MM.1S (cell line): ENCODE results near the gene SETX.

Experiments
- DNase-seq: peaks from one replicate; pipeline ENCODE4 v3.0.0-alpha.2; 2015
- H2AFZ ChIP-seq: fragments of 300-600 bp; sonication (generic); 2 replicates; pipeline ENCODE4 v1.6.0; 2016; ENCODE audit warnings: antibody characterized with exemption, low read length
- H3F3A ChIP-seq: fragments of 300-600 bp; sonication (generic); 2 replicates; pipeline ENCODE4 v1.6.1; 2016; ENCODE audit warnings: mild to moderate bottlenecking, antibody characterized with exemption, low read length, moderate library complexity, mixed read lengths; ENCODE audit not compliant: insufficient read depth
- H3K27ac ChIP-seq: fragments of 300-600 bp; sonication (generic); 2 replicates; pipeline ENCODE4 v1.5.1; 2016; ENCODE audit warnings: mild to moderate bottlenecking, low read length
- H3K27me3 ChIP-seq: fragments of 300-600 bp; sonication (generic); replicated peaks from 2 replicates; pipeline ENCODE4 v1.6.0; 2016; ENCODE audit warnings: low read length; ENCODE audit not compliant: insufficient read depth
- H3K36me3 ChIP-seq: fragments of 300-600 bp; sonication (generic); replicated peaks from 2 replicates; pipeline ENCODE4 v1.6.1; 2016; ENCODE audit warnings: mild to moderate bottlenecking, low read length, mixed read lengths; ENCODE audit not compliant: insufficient read depth
- H3K4me1 ChIP-seq: fragments of 300-600 bp; sonication (generic); 2 replicates; pipeline ENCODE4 v1.6.1; 2016; ENCODE audit warnings: low read length, mixed read lengths
- H3K4me2 ChIP-seq: fragments of 300-600 bp; sonication (generic); 2 replicates; pipeline ENCODE4 v1.6.0; 2016; ENCODE audit warnings: low read depth, low read length
- H3K4me3 ChIP-seq: fragments of 300-600 bp; sonication (generic); 2 replicates; pipeline ENCODE4 v1.5.1; 2016; ENCODE audit warnings: low read length, mixed read lengths
- H3K79me2 ChIP-seq: fragments of 300-600 bp; sonication (generic); 2 replicates; pipeline ENCODE4 v1.6.1; 2016; ENCODE audit warnings: mixed run types, low read length, mixed read lengths
- H3K9ac ChIP-seq: fragments of 300-600 bp; sonication (generic); 2 replicates; pipeline ENCODE4 v1.6.1; 2016; ENCODE audit warnings: low read length, mixed read lengths
- H3K9me2 ChIP-seq: fragments of 300-600 bp; sonication (generic); replicated peaks from 2 replicates; pipeline ENCODE4 v1.6.1; 2016; ENCODE audit warnings: mild to moderate bottlenecking, low read length, mixed read lengths; ENCODE audit not compliant: insufficient read depth
- H3K9me3 ChIP-seq: fragments of 300-600 bp; sonication (generic); replicated peaks from 2 replicates; pipeline ENCODE4 v1.6.1; 2016; ENCODE audit warnings: mild to moderate bottlenecking, low read length, mixed read lengths; ENCODE audit not compliant: insufficient read depth
- H4K20me1 ChIP-seq: fragments of 300-600 bp; sonication (generic); 2 replicates; pipeline ENCODE4 v1.6.1; 2016; ENCODE audit warnings: mild to moderate bottlenecking, low read length, moderate library complexity, mixed read lengths; ENCODE audit not compliant: insufficient read depth
- EZH2 ChIP-seq: fragments of 300-600 bp; sonication (generic); optimal IDR thresholded peaks from 2 replicates; pipeline ENCODE3; 2017; ENCODE audit warnings: low read depth, mild to moderate bottlenecking, antibody characterized with exemption, low read length, mixed read lengths
- EZH2phosphoT487 ChIP-seq: fragments of 300-600 bp; sonication (generic); IDR thresholded peaks from 2 replicates; pipeline ENCODE4 v1.6.1; 2018; ENCODE audit warnings: antibody characterized with exemption, low read length
- TF ChIP-seq, protein P1 (sequence below): fragments of 300-600 bp; sonication (generic); IDR thresholded peaks from 2 replicates; pipeline ENCODE4 v1.5.1; 2016; ENCODE audit warnings: antibody characterized with exemption, low read length, mixed read lengths

Gene SETX

DNA sequence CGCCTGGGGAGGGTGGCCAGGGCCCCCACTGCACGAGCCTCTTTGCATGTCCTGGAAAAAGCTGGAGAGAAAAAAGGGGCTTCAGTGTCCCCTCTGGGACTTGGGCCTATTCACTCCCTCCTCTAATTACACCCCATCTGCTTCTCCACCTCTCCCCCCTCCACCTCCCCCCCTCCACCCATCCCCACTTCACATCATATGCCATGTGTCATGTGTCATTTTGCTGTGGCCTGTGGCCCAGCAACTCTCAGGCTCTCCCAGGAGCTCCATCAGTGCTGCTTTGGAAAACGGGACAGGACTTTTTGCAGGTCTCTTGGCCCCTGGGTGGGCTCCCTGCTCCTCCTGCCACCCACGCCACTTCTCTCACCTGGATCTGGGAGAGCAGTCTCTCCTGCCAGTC lies 124.2 kb downstream of the SETX start:
- H3K27me3 ChIP-seq, result peaks cover 98% of the 10 kb centered on the region
- no peaks in the 10 kb centered on the region for H3K36me3 ChIP-seq
- no peak for DNase-seq
- H3K4me3 ChIP-seq, result no peak overlapping the region
- H3K9ac ChIP-seq, result no peak overlapping the region
- TF ChIP-seq, protein P1, sequence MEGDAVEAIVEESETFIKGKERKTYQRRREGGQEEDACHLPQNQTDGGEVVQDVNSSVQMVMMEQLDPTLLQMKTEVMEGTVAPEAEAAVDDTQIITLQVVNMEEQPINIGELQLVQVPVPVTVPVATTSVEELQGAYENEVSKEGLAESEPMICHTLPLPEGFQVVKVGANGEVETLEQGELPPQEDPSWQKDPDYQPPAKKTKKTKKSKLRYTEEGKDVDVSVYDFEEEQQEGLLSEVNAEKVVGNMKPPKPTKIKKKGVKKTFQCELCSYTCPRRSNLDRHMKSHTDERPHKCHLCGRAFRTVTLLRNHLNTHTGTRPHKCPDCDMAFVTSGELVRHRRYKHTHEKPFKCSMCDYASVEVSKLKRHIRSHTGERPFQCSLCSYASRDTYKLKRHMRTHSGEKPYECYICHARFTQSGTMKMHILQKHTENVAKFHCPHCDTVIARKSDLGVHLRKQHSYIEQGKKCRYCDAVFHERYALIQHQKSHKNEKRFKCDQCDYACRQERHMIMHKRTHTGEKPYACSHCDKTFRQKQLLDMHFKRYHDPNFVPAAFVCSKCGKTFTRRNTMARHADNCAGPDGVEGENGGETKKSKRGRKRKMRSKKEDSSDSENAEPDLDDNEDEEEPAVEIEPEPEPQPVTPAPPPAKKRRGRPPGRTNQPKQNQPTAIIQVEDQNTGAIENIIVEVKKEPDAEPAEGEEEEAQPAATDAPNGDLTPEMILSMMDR, result no peak
- H3K4me1 ChIP-seq, result no peaks in the 10 kb centered on the region
- no peak overlapping the region for H3K27ac ChIP-seq
- no peak overlapping the region for H2AFZ ChIP-seq
- H3K4me2 ChIP-seq, result no peak overlapping the region
- H3K9me2 ChIP-seq, result no peaks in the 10 kb centered on the region
- no peaks in the 10 kb centered on the region for H4K20me1 ChIP-seq
- no peaks in the 10 kb centered on the region for H3K9me3 ChIP-seq
- H3K79me2 ChIP-seq, result no peaks in the 10 kb centered on the region
- no peaks in the 10 kb centered on the region for H3F3A ChIP-seq

DNA sequence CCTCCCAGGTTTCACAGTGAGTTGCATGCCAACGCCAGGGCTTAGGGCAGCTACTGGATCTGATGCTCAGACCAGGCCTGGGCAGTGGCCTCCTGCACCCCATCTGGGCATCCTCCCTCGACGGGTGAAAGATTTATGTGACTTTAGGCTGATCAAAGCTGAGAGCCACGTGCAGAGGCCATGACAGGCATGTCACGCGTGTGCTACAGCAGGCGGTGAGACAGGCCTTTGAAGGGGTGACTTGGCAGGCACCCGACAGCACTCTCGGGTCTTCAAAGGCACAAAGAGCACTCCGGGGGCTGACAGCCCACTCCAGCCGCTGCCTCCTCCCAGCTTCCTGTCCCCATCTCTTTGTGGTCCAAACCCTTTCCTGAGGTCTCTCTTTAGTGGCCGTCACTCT lies 126.7 kb downstream of the SETX start:
- no peaks in the 10 kb centered on the region for H3F3A ChIP-seq
- no peaks in the 10 kb centered on the region for H4K20me1 ChIP-seq
- H3K4me2 ChIP-seq, result no peak overlapping the region
- no peak overlapping the region for H3K4me3 ChIP-seq
- H2AFZ ChIP-seq, result no peak overlapping the region
- no peaks in the 10 kb centered on the region for H3K79me2 ChIP-seq
- H3K9me3 ChIP-seq, result no peaks in the 10 kb centered on the region
- DNase-seq, result no peak
- no peak overlapping the region for H3K9ac ChIP-seq
- no peaks in the 10 kb centered on the region for H3K36me3 ChIP-seq
- H3K27me3 ChIP-seq, result peaks cover 97% of the 10 kb centered on the region
- TF ChIP-seq, protein P1, result no peak
- TF ChIP-seq EZH2phosphoT487, result no peak
- TF ChIP-seq EZH2, result no peak
- H3K27ac ChIP-seq, result no peak overlapping the region
- H3K4me1 ChIP-seq, result no peaks in the 10 kb centered on the region
- H3K9me2 ChIP-seq, result no peaks in the 10 kb centered on the region

DNA sequence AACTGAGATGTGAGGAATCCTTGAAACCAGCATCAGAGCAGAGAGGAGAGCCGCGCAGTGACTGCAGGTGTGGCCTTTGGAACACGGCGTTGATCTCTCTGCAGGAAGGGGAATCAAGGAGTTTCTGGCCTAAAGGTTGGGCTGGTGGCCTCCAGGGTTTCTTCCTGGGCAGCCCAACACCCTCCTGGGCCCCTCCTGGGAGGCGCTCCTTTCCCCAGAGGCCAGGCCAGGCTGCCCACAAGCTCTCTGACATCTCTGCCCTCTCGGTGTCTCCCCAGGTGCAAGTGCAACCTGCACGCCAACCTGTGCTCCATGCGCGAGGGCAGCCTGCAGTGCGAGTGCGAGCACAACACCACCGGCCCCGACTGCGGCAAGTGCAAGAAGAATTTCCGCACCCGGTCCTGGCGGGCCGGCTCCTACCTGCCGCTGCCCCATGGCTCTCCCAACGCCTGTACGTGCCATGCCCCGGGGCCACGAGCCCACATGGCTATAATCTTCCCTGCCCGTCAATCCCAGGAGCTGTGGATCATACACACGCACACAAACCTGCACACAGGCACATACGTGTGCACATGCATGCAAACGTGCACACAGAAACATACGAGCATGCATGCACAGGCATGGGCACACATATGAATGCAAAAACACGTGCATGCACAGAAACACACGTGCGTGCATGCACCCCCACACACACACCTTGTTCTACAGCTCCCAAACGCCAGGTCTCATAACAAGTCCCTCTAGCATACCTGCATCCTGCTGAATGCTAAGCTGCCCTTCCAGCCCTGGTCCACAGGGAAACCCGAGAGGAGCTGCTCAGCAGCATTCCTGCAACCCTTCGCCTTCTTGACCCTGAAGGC lies 128.0 kb downstream of the SETX start:
- Histone ChIP-seq H2AFZ (no peak overlapping the region), H3K36me3 (no peaks in the 10 kb centered on the region), H3F3A (no peaks in the 10 kb centered on the region), H3K9ac (no peak overlapping the region), H3K9me2 (no peaks in the 10 kb centered on the region), H3K27ac (no peak overlapping the region), H3K4me3 (no peak overlapping the region), H3K79me2 (no peaks in the 10 kb centered on the region), H3K9me3 (no peaks in the 10 kb centered on the region), H3K27me3 (peaks cover 97% of the 10 kb centered on the region), H4K20me1 (no peaks in the 10 kb centered on the region), H3K4me2 (no peak overlapping the region), H3K4me1 (no peaks in the 10 kb centered on the region)
- TF ChIP-seq EZH2phosphoT487 (no peak), EZH2 (no peak)
- TF ChIP-seq, protein P1, result no peak
- no peak for DNase-seq
